ENCODE measurements around the gene TMEM179.

TMEM179 gene

GRCh38 chr14:104555430-104556255, 48.9 kb downstream of the TMEM179 start:
- no peaks in the 10 kb centered on the region for H3K36me3 ChIP-seq (replicated peaks; ENCODE audit: low read depth, low read length)
- H3K27ac ChIP-seq (ENCODE audit: low read length), result no peak overlapping the region
- H4K20me1 ChIP-seq (ENCODE audit: insufficient read depth, low read length), result no peaks in the 10 kb centered on the region
- peaks cover 15% of the 10 kb centered on the region; the same call in 1 of the 2 replicates for H3K27me3 ChIP-seq (ENCODE audit: low read depth, low read length)
- H3K9ac ChIP-seq (ENCODE audit: low read length), result no peak overlapping the region
- H3K4me3 ChIP-seq (ENCODE audit: low read length), result no peak overlapping the region
- H3K79me2 ChIP-seq (ENCODE audit: low read length), result no peaks in the 10 kb centered on the region
- TF ChIP-seq CTCF (IDR thresholded peaks at IDR 0.05; ENCODE audit: low read depth, low read length), result no peak
- no peak for TF ChIP-seq EZH2phosphoT487 (IDR thresholded peaks at IDR 0.05; ENCODE audit: low read depth)
- H3K9me3 ChIP-seq (ENCODE audit: insufficient read depth, low read length), result no peaks in the 10 kb centered on the region
- no peak overlapping the region for H2AFZ ChIP-seq (ENCODE audit: low read depth, low read length)
- peaks cover 16% of the 10 kb centered on the region for H3K4me1 ChIP-seq (ENCODE audit: low read length)
- H3K4me2 ChIP-seq (ENCODE audit: low read length), result no peak overlapping the region

- no peaks in the 10 kb centered on the region for H3K79me2 ChIP-seq (ENCODE audit: low read length)
Measured at GRCh38 chr14:104554608-104555429, 49.8 kb downstream of the TMEM179 start.

GRCh38 chr14:104554088-104554607, 50.4 kb downstream of the TMEM179 start:
- H3K9me3 ChIP-seq (ENCODE audit: insufficient read depth, low read length), result no peaks in the 10 kb centered on the region
- no peak overlapping the region for H2AFZ ChIP-seq (ENCODE audit: low read depth, low read length)
- no peak overlapping the region for H3K4me2 ChIP-seq (ENCODE audit: low read length)
- no peak overlapping the region for H3K9ac ChIP-seq (ENCODE audit: low read length)
- no peak overlapping the region for H3K4me3 ChIP-seq (ENCODE audit: low read length)
- TF ChIP-seq EZH2phosphoT487 (IDR thresholded peaks at IDR 0.05; ENCODE audit: low read depth) (no peak), CTCF (IDR thresholded peaks at IDR 0.05; ENCODE audit: low read depth, low read length) (no peak)
- no peaks in the 10 kb centered on the region for H3K79me2 ChIP-seq (ENCODE audit: low read length)
- no peaks in the 10 kb centered on the region for H3K36me3 ChIP-seq (replicated peaks; ENCODE audit: low read depth, low read length)
- H3K27me3 ChIP-seq (ENCODE audit: low read depth, low read length), result peaks cover 22% of the 10 kb centered on the region; the same call in 1 of the 2 replicates
- H4K20me1 ChIP-seq (ENCODE audit: insufficient read depth, low read length), result no peaks in the 10 kb centered on the region
- no peak overlapping the region for H3K27ac ChIP-seq (ENCODE audit: low read length)
- peaks cover 8% of the 10 kb centered on the region for H3K4me1 ChIP-seq (ENCODE audit: low read length)

More at GRCh38 chr14:104554608-104555429, 49.8 kb downstream of the TMEM179 start:
- Histone ChIP-seq H2AFZ (ENCODE audit: low read depth, low read length) (no peak overlapping the region), H3K4me3 (ENCODE audit: low read length) (no peak overlapping the region), H3K27ac (ENCODE audit: low read length) (no peak overlapping the region), H3K9me3 (ENCODE audit: insufficient read depth, low read length) (no peaks in the 10 kb centered on the region), H3K27me3 (ENCODE audit: low read depth, low read length) (peaks cover 22% of the 10 kb centered on the region; the same call in 1 of the 2 replicates), H3K4me2 (ENCODE audit: low read length) (no peak overlapping the region), H3K4me1 (ENCODE audit: low read length) (peaks cover 15% of the 10 kb centered on the region), H4K20me1 (ENCODE audit: insufficient read depth, low read length) (no peaks in the 10 kb centered on the region), H3K36me3 (replicated peaks; ENCODE audit: low read depth, low read length) (no peaks in the 10 kb centered on the region), H3K9ac (ENCODE audit: low read length) (no peak overlapping the region)
- TF ChIP-seq CTCF (IDR thresholded peaks at IDR 0.05; ENCODE audit: low read depth, low read length), result no peak
